ENCODE results near the gene CFAP45. TPM values are rescaled to one million over a fixed set of nuclear protein-coding genes. Genes with fewer than 3 reads are reported as not detected.

CFAP45 gene
- total RNA-seq, 1 donor from 2014 or later = 0.17 TPM

DNA sequence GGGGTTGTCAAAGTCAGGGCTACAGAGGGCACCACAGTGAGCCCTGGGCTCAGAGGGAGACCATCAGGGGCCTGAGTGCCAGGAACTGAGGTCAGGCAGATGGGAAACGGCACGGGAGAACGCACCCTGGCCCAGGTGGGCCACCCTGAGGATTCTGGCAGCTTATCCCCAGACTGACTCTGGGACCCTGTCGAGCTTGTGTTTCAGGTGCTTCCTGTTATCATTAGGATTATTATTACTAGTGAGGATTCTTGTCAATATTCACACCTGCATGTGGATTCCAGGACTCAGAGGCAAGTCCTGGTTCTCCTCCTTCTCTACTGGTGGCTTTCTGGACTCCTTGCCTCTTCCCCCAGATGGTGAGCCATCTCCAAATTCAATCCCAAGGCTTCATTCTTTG lies 52.7 kb downstream of the CFAP45 start:
- no peak for DNase-seq

GRCh38 chr1:159845751-159846629 lies 54.0 kb downstream of the CFAP45 start:
- DNase-seq = no peak

DNA sequence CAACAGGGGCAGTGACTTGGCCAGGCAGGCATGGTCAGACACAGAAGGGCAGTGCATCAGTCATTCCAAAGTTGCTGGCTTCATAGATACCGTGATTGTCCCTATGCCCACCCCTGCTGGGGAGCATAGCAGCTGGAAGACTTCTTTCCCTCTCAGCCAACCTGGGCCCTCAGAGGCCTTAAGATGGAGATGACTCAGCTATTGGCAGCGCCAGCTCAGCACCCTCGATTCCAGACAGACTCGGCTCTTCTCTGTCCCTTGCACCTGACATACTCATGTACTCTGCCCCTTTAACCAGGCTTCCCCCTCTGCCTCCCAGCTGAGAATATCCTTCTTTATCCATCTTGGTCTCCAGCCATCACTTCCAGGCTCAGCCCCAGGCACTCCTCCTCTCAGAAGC lies 56.5 kb downstream of the CFAP45 start:
- no peak for DNase-seq

- no peak for DNase-seq
Observed at GRCh38 chr1:159841749-159842148, 58.2 kb downstream of the CFAP45 start.

DNA sequence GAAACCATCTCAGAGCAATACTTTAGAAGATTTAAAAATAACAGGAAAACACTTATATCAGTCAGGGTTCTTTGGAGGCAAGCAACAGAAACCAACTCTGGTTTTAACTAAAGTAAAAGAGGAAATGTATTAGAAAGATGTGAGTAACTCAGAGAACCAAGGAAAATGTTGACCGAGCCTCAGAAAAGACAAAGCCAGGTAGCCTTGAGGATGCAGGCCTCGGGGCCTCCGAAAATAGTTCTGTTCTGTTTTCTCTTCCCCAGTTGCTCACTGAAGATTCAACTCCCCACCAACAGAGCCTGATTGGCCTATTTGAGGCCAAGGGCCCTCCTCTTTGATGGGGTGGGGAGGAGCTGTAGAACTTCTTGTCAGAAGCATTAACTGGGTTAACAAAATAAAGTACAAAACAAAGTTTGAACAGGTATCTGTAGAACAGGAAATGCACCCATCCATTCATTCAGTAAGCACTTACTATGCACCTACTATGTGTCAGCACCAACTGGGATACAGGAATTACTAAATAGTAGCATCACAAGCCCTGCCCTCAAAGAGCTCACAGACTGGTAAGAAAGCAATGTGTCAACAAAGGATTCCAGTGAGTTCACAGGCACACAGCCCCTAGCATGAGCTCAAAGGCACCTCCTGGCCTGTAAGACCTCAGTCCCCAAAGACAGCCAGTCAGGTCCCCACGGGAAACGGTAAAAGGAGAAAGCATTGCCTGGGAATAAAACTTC lies 60.7 kb downstream of the CFAP45 start:
- DNase-seq = no peak

DNA sequence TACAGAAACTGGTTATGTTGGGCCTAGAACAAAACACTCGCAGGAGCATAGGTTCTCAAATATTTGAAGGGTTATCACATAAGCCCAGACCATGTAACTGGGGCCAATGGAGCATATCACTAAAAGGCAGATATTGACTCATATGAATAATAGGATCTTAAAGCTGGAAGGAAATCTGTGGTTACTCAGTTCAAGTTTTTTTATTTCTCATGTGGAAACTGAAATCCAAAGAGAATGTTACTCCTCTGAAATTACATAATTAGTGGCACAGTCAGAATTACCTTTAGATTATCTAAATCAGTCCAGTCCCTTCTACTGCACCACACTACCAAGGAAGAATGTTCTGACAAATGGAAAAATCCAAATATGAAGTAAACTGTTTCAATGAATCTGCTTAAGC lies 61.2 kb downstream of the CFAP45 start:
- DNase-seq = no peak

DNA sequence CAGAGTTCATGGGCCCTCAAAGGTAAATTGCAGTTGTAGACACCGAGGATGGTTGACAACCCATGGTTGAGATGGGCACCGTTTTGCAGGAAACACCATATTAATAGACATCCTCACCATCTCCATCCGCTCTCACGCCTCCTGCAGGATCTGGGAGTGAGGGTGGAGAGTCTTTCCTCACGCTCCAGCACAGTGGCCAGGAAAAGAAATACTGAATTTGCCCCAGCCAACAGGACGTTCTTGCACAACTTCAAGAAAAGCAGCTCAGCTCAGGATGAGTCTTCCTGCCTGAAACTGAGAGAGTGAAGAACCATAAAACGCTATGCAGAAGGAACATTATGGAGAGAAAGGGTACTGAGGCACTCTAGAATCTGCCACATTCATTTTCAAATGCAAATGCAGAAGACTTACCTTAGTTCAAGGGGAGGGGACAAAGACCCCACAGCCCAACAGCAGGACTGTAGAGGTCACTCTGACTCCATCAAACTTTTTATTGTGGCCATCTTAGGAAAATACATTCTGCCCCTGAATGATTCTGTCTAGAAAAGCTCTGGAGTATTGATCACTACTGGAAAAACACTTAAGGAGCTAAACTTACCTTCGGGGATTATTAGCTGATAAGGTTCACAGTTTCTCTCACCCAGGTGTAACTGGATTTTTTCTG lies 64.0 kb downstream of the CFAP45 start:
- DNase-seq = peak; percentile 37

DNA sequence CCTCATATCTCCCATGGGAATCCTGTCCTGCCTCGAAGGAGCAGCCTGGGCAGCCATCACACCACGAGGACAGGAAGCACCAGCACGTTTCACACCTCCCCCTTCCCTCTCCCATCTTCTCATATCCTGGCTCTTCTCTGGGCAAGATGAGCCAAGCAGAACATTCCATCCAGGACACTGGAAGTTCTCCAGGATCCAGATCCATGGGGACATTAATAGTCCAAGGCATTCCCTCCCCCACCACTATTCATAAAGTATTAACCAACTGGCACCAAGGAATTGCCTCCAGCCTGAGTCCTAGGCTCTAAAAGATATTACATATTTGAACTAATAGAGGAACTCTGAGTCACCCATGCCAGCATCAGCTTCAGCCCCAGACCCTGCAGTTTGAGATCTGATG lies 64.6 kb downstream of the CFAP45 start:
- DNase-seq = no peak

DNA sequence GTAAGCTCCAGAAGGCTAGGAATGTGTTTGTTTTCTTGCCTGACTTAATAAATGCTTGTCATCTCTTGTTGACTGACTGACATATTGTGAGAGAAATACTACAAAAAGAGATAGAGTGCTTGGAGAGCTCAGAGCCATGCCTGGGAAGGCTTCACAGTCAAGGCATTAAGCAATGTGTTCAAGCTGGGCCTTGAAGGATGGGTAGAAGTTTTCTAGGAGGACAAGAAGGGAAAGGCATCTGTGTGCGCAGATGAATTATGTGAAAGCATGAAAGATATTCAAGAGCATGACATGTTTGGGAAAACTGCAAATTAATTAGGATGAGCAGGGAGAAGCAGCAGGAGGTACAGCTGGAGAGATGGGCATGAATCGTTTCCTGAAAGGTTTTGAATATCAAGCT lies 67.7 kb downstream of the CFAP45 start:
- no peak for DNase-seq

GRCh38 chr1:159831412-159832141 lies 68.4 kb downstream of the CFAP45 start:
- DNase-seq = no peak

- DNase-seq = no peak
Observed at GRCh38 chr1:159830722-159831121, 69.2 kb downstream of the CFAP45 start.

- no peak for DNase-seq
Observed at GRCh38 chr1:159829822-159830465, 70.0 kb downstream of the CFAP45 start.

- peak; percentile 65 for DNase-seq
Observed at GRCh38 chr1:159829273-159829634, 70.7 kb downstream of the CFAP45 start.

DNA sequence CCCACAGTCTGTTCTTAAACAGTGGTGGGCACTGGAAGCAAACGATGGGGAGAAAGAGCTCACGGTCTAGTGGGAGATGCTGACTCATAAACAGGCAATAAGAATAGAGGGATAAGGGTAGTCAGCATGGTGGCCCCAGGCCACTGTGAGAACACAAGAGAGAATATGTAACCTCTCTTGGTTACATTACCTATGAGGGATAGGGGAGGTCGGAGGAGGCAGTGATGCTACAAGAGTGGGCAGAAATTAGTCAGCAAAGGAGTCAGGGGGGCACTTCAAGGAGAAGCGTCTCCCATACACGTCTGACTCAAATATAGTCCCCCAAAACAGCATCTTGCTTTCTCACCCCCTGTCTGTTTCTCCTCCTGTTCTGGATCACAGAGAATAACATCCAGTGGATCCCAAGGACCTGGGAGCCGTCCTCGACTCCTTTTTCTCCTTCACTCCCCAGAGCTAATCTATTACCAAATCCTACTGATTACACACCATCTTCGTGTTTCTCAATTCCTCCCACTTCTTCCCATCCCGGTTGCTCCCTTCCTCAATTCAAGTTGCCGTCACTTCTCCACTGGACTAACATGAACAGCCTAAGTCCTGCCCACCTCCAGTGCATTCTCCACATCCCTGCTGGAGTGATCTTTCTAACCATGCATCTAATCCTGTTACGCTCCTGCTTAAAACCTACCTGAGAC lies 71.2 kb downstream of the CFAP45 start:
- DNase-seq = no peak

DNA sequence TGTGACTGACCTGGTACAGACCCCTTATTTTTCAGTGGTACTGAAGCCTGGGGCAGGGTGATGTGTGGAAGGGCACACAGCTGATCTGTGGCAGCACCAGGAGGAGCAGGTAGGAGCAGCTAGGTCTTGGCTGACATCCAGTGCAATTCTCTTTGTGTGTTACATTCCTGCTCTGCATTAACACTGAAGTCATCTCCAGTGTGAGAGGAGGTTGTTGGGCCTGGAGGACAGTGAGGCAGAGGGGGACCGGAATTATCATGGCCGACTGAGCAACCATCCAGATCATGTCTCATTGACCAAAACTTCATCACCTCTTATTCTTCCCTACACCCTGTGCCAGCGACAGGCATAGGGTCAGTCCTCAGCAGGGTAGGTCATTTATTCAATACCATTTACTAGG lies 71.8 kb downstream of the CFAP45 start:
- DNase-seq = no peak

DNA sequence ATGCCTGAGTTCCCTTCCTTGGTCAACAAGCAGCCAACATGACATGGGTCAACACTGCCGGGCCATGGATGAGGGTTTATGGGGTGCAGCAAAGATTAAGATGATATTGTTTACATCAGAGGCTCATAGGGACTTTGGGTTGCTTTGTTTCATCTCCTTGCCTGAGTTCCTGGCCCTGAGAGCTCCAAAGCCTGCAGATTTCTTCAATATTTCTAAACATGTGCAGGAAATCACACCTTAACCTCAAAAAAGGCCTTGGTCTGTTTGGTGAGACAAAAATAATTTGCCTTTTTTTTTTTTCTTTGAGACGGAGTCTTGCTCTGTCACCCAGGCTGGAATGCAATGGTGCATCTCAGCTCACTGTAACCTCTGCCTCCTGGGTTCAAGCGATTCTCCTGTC lies 72.4 kb downstream of the CFAP45 start:
- DNase-seq = no peak

DNA sequence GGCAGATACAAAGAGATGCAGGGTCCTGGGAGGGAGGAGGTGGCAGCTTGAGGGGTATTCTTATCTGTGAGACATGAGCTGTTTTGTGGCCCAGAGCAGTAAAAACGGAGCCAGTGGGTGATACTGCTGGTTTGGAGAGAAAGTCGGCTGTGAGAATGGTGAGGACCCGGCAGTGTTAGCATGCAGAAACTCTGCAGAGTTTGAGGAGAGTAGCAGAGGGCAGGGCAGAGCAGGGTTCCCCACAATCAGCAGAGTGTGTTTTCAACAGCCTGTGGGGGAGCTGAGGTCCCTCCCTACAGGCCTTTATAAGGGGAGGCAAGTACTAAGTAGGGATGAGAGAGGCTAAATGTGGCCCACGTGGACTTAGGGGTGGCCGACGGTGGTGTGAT lies 72.9 kb downstream of the CFAP45 start:
- no peak for DNase-seq

DNA sequence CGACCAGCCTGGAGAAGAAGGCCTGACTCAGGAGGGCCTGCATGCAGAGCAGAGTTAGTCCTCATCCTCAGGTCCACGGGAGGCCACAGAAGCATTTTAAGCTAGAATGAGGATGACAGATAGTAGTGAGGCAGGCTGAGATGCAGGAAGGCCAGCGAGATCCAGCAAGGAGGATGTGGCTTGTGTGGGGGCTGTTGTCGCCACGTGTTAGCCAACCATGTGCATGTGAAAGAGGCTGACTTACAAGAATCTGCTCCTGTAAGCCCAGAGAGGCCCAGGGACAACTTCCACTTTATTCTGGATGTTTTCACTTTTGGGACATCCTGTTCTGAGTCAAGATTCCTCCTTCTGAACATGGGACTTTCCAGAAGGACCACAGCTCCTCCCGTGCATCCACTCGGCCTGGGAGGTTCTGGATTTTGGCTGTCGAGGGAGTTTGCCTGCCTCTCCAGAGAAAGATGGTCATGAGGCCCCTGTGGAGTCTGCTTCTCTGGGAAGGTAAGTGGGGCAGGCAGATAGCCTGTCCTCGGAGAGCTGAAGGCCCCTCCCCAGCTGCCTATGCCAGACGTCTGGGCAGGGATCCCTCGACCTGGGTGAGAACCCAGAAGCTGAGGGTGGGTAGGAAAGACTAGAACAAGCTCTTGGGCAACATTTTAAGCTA lies 73.4 kb downstream of the CFAP45 start, which contains the start of gene SLAMF8:
TSS of gene SLAMF8 (plus strand) at position 433 of the 661 bp plus-strand sequence. CDS start at position 459, 26 bp downstream.
- no peak for DNase-seq

DNA sequence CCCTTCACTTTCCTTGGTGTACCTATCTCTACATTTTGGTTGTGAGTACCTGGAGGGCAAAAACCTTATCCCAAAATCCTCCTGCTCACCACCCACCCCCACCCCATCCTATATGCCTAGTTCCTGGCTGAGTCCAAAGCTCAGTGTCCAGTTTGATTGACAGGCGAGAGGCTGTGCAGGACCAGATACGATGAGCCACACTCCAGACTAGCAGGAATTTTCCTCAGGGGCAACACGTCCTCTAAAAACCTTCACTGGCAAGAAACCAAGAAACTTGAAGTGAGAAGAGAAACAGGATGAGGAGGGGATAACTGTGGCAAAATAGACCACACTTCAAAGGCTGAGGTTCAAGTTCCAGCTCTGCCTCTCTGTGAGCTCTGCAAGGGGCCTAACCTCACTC lies 74.4 kb downstream of the CFAP45 start:
- DNase-seq = no peak

DNA sequence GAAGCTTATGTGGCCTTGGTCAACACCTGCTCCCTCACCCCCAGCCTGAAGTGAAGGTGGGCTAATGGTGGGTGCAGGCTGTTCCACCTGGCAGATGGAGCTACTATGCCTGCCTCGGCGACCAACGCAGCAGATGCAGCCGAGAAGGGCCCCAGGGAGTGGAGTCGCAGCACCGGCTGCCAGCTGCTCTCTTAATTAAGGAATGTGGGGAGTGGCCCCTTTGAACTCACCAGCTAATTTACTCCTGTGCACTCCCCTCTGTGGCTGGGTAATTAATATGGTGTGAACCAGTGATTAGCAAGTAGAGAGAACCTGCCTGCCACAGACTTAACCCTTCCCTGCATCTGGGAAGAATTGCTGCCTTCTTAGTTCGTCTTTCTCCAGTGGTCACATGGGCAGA lies 76.6 kb downstream of the CFAP45 start:
- no peak for DNase-seq

All from dermis blood vessel endothelial cell (primary cell).